ENCODE results near the gene THADA. TPM values are rescaled to one million over a fixed set of nuclear protein-coding genes. Genes with fewer than 3 reads are reported as not detected.

Gene THADA
- total and polyA plus RNA-seq, 2 donors (not counting 3 experiments of a cell fraction or from before 2014, with no cell fraction given), result 22.6 to 25.3 TPM

- ChIA-PET CTCF (no interaction called here), POLR2A (no interaction called here)
- intact Hi-C loops (cut with micrococcal nuclease), result no loop called here
- FAIRE-seq (no peak), DNase-seq (ENCODE audit: low read depth, low spot score) (no peak)
- no peak overlapping the region for H3K27ac ChIP-seq (ENCODE audit: insufficient read depth, low read depth, low read length)
- no peak overlapping the region for H3K4me2 ChIP-seq (ENCODE audit: insufficient read depth, low read length)
- no peak overlapping the region for H2AFZ ChIP-seq (ENCODE audit: low read depth, low read length)
- no peaks in the 10 kb centered on the region for H3K79me2 ChIP-seq (ENCODE audit: control insufficient read depth, insufficient read depth, low read length)
- no peaks in the 10 kb centered on the region for H4K20me1 ChIP-seq (replicated peaks; ENCODE audit: control insufficient read depth, extremely low read depth, insufficient read depth, low read length)
- peaks cover 2% of the 10 kb centered on the region for H3K4me1 ChIP-seq (ENCODE audit: control insufficient read depth, extremely low read depth, insufficient read depth, low read length)
- no peaks in the 10 kb centered on the region for H3K27me3 ChIP-seq (ENCODE audit: control insufficient read depth in 2 of 2, insufficient read depth in 2 of 2, low read length in 2 of 2)
- no peak overlapping the region for H3K4me3 ChIP-seq (replicated peaks in 1 of 3; ENCODE audit: insufficient read depth in 1 of 3, low read depth in 1 of 3, low read length in 3 of 3)
- no TSS peak for BruUV-seq (replicated peaks)
- TF ChIP-seq GATA2 (IDR thresholded peaks at IDR 0.05; ENCODE audit: insufficient read depth, insufficient read length, low read depth, low read length), result no peak
- TF ChIP-seq, protein P1, sequence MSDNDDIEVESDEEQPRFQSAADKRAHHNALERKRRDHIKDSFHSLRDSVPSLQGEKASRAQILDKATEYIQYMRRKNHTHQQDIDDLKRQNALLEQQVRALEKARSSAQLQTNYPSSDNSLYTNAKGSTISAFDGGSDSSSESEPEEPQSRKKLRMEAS (IDR thresholded peaks at IDR 0.05; ENCODE audit: insufficient read depth, insufficient read length), result no peak
- no peak for TF ChIP-seq EZH2 (IDR thresholded peaks at IDR 0.05; ENCODE audit: borderline replicate concordance, low read depth, low read length, severe bottlenecking)
- TF ChIP-seq POLR2AphosphoS5 (IDR thresholded peaks at IDR 0.05; ENCODE audit: insufficient read depth, low read depth, low read length), result no peak
- no peak for TF ChIP-seq CTCF (IDR thresholded peaks at IDR 0.05; ENCODE audit: extremely low read depth in 1 of 2, insufficient read depth in 1 of 2, low read depth in 1 of 2, low read length in 2 of 2)
- no peak for TF ChIP-seq FOS (IDR thresholded peaks at IDR 0.05; ENCODE audit: borderline replicate concordance, insufficient read depth, low read length)
- no peak for TF ChIP-seq POLR2A (IDR thresholded peaks at IDR 0.05; ENCODE audit: low read depth, low read length)
- TF ChIP-seq MYC (IDR thresholded peaks at IDR 0.05; ENCODE audit: low read depth, low read length), result no peak
- TF ChIP-seq JUN (IDR thresholded peaks at IDR 0.05; ENCODE audit: borderline replicate concordance, insufficient read depth, insufficient read length, low read depth), result no peak
- dilution Hi-C loops (cut with MboI; ENCODE audit: extremely low pct_ligation_motif_present, low sequenced_read_pairs), result no loop called here
- no peaks in the 10 kb centered on the region for H3K9me3 ChIP-seq (replicated peaks; ENCODE audit: control insufficient read depth, insufficient read depth, low read length)
- H3K36me3 ChIP-seq (ENCODE audit: control insufficient read depth in 2 of 2, extremely low read depth in 1 of 2, insufficient read depth in 2 of 2, low read length in 2 of 2), result no peaks in the 10 kb centered on the region
- no peaks in the 10 kb centered on the region for H3K9me1 ChIP-seq (replicated peaks; ENCODE audit: control insufficient read depth, extremely low read depth, insufficient read depth, low read length)
- H3K9ac ChIP-seq (replicated peaks; ENCODE audit: extremely low read depth, insufficient read depth, low read length), result no peak overlapping the region
Observed at GRCh38 chr2:43384143-43384542, 211.7 kb downstream of the THADA start.

Data from endothelial cell of umbilical vein (primary cell).